HEK293T (cell line): ENCODE measurements around the gene ADGRG4.

Experiments
- CTCF ChIA-PET: fragments of 350-600 bp; formaldehyde crosslinking; extraction: SDS; loops from one replicate; lab custom pipeline; 2021; ENCODE audit warnings: antibody characterized with exemption, inconsistent platforms; lab: Yijun Ruan, JAX
- POLR2A ChIA-PET: fragments of 350-600 bp; formaldehyde crosslinking; extraction: SDS; loops from one replicate; lab custom pipeline; 2020; ENCODE audit warnings: antibody characterized with exemption, inconsistent platforms; lab: Yijun Ruan, JAX
- DNase-seq: peaks from one replicate; pipeline ENCODE4 v3.0.0; 2012; ENCODE audit warnings: mixed read lengths; ENCODE audit errors: extremely low spot score
- ARNT ChIP-seq: fragments of 450-650 bp; IDR thresholded peaks from 2 replicates; pipeline ENCODE4 v1.6.1; 2017; ENCODE audit warnings: mild to moderate bottlenecking
- BHLHE40 ChIP-seq: fragments of 450-650 bp; IDR thresholded peaks from 2 replicates; pipeline ENCODE4 v1.6.1; 2016; ENCODE audit warnings: mild to moderate bottlenecking, moderate library complexity, borderline replicate concordance
- CTBP1 ChIP-seq: fragments of 450-650 bp; IDR thresholded peaks from 2 replicates; pipeline ENCODE4 v1.6.1; 2016; ENCODE audit warnings: borderline replicate concordance
- ELF4 ChIP-seq: fragments of 450-650 bp; IDR thresholded peaks from 2 replicates; pipeline ENCODE4 v1.6.1; 2017; ENCODE audit warnings: antibody characterized with exemption
- FOXA1 ChIP-seq: fragments of 450-650 bp; IDR thresholded peaks from 2 replicates; pipeline ENCODE4 v1.6.1; 2016; ENCODE audit warnings: mild to moderate bottlenecking
- FOXK2 ChIP-seq: fragments of 450-650 bp; IDR thresholded peaks from 2 replicates; pipeline ENCODE4 v1.6.1; 2016; ENCODE audit warnings: mild to moderate bottlenecking
- FOXM1 ChIP-seq: fragments of 450-650 bp; IDR thresholded peaks from 2 replicates; pipeline ENCODE4 v1.6.1; 2017; ENCODE audit warnings: mild to moderate bottlenecking, borderline replicate concordance
- HDGF ChIP-seq: fragments of 450-650 bp; IDR thresholded peaks from 2 replicates; pipeline ENCODE4 v1.6.1; 2017; ENCODE audit warnings: antibody characterized with exemption, borderline replicate concordance
- L3MBTL2 ChIP-seq: fragments of 450-650 bp; conservative IDR thresholded peaks from 2 replicates; pipeline ENCODE4 v1.6.1; 2016; ENCODE audit warnings: mild to moderate bottlenecking
- LEF1 ChIP-seq: fragments of 450-650 bp; IDR thresholded peaks from 2 replicates; pipeline ENCODE4 v1.6.1; 2017; ENCODE audit warnings: mild to moderate bottlenecking, borderline replicate concordance
- NFRKB ChIP-seq: fragments of 450-650 bp; IDR thresholded peaks from 2 replicates; pipeline ENCODE4 v1.6.1; 2016; ENCODE audit warnings: mild to moderate bottlenecking, moderate library complexity
- PKNOX1 ChIP-seq: fragments of 450-650 bp; IDR thresholded peaks from 2 replicates; pipeline ENCODE4 v1.6.1; 2016
- SP1 ChIP-seq: fragments of 450-650 bp; IDR thresholded peaks from 2 replicates; pipeline ENCODE4 v1.6.1; 2017
- SUZ12 ChIP-seq: fragments of 450-650 bp; IDR thresholded peaks from 2 replicates; pipeline ENCODE4 v1.6.1; 2016; ENCODE audit warnings: mild to moderate bottlenecking
- TARDBP ChIP-seq: fragments of 450-650 bp; IDR thresholded peaks from 2 replicates; pipeline ENCODE4 v1.6.1; 2016
- ZNF384 ChIP-seq: fragments of 450-650 bp; IDR thresholded peaks from 2 replicates; pipeline ENCODE4 v1.6.1; 2016

ADGRG4 gene

GRCh38 chrX:136450050-136450830 is 149.5 kb downstream of the ADGRG4 start:
- TF ChIP-seq CTBP1 (no peak), ELF4 (no peak), SUZ12 (no peak), TARDBP (no peak), HDGF (no peak), BHLHE40 (no peak), FOXM1 (no peak), NFRKB (no peak), ZNF384 (no peak), ARNT (no peak), FOXA1 (no peak), SP1 (no peak), L3MBTL2 (no peak), FOXK2 (no peak), PKNOX1 (no peak), LEF1 (no peak)
- no peak for DNase-seq
- ChIA-PET CTCF (no interaction called here), POLR2A (no interaction called here)

GRCh38 chrX:136452614-136453013 is 151.9 kb downstream of the ADGRG4 start:
- DNase-seq: no peak
- TF ChIP-seq ZNF384 (no peak), ELF4 (no peak), FOXK2 (no peak), BHLHE40 (no peak), LEF1 (no peak), PKNOX1 (no peak), FOXM1 (no peak), ARNT (no peak), CTBP1 (no peak), SUZ12 (no peak), HDGF (no peak), NFRKB (no peak)
- ChIA-PET CTCF (no interaction called here), POLR2A (no interaction called here)

- ChIA-PET CTCF (no interaction called here), POLR2A (no interaction called here)
- TF ChIP-seq SP1: no peak
- TF ChIP-seq ELF4: no peak
- no peak for TF ChIP-seq L3MBTL2
- TF ChIP-seq FOXK2: no peak
- no peak for TF ChIP-seq ARNT
- TF ChIP-seq PKNOX1: no peak
- no peak for TF ChIP-seq CTBP1
- TF ChIP-seq ZNF384: no peak
- TF ChIP-seq TARDBP: no peak
- TF ChIP-seq HDGF: no peak
- TF ChIP-seq BHLHE40: no peak
- TF ChIP-seq LEF1: no peak
- no peak for TF ChIP-seq NFRKB
- no peak for TF ChIP-seq FOXA1
- TF ChIP-seq FOXM1: no peak
- no peak for TF ChIP-seq SUZ12
- no peak for DNase-seq
Measured at GRCh38 chrX:136453114-136453513, 152.4 kb downstream of the ADGRG4 start.

- CTCF ChIA-PET: no interaction called here
- TF ChIP-seq ELF4 (no peak), SP1 (no peak), BHLHE40 (no peak), HDGF (no peak), FOXK2 (no peak), ARNT (no peak), L3MBTL2 (no peak), LEF1 (no peak), NFRKB (no peak), FOXM1 (no peak), SUZ12 (no peak), TARDBP (no peak), ZNF384 (no peak), PKNOX1 (no peak)
- no peak for DNase-seq
- POLR2A ChIA-PET: no interaction called here
Measured at GRCh38 chrX:136453771-136454170, 153.0 kb downstream of the ADGRG4 start.

- POLR2A ChIA-PET: no interaction called here
- TF ChIP-seq PKNOX1: no peak
- no peak for TF ChIP-seq ELF4
- TF ChIP-seq ZNF384: no peak
- TF ChIP-seq FOXM1: no peak
- DNase-seq: no peak
- CTCF ChIA-PET: interaction anchor here (0.6 kb wide), 2 partner anchors 55 to 559 kb away, joined by 4 to 10 read pairs; no protein-coding TSS in a partner anchor
Measured at GRCh38 chrX:136456133-136456532, 155.4 kb downstream of the ADGRG4 start.
